Loucy (cell line): ENCODE data around the gene FAT1.

ENCODE experiments used
- H2AFZ ChIP-seq: fragments of 200-600 bp; sonication (generic); 2 replicates; pipeline ENCODE4 v1.6.0; 2016; ENCODE audit warnings: antibody characterized with exemption, mild to moderate bottlenecking, low read length, moderate library complexity
- H3F3A ChIP-seq: fragments of 200-600 bp; 2 replicates; pipeline ENCODE4 v1.6.0; 2016; ENCODE audit warnings: antibody characterized with exemption, low read depth, mild to moderate bottlenecking
- H3K27me3 ChIP-seq: fragments of 200-600 bp; sonication (generic); 2 replicates; pipeline ENCODE4 v1.6.1; 2014; ENCODE audit warnings: low read length, mild to moderate bottlenecking; ENCODE audit not compliant: insufficient read depth, poor library complexity, severe bottlenecking
- H3K36me3 ChIP-seq: fragments of 200-600 bp; sonication (generic); 2 replicates; pipeline ENCODE4 v1.6.1; 2016; ENCODE audit warnings: low read length; ENCODE audit not compliant: insufficient read depth
- H3K4me1 ChIP-seq: fragments of 200-600 bp; sonication (generic); 2 replicates; pipeline ENCODE4 v1.5.1; 2014; ENCODE audit warnings: low read length, mild to moderate bottlenecking; ENCODE audit not compliant: insufficient read depth, poor library complexity, severe bottlenecking
- H3K4me2 ChIP-seq: fragments of 200-600 bp; sonication (generic); 2 replicates; pipeline ENCODE4 v1.6.0; 2014; ENCODE audit warnings: antibody characterized with exemption, low read length, low read depth, mild to moderate bottlenecking; ENCODE audit not compliant: poor library complexity, severe bottlenecking
- H3K4me3 ChIP-seq: fragments of 200-600 bp; sonication (generic); 2 replicates; pipeline ENCODE4 v1.5.1; 2014; ENCODE audit warnings: low read length, mild to moderate bottlenecking, mixed read lengths; ENCODE audit not compliant: poor library complexity, severe bottlenecking
- H3K79me2 ChIP-seq: fragments of 200-600 bp; sonication (generic); 2 replicates; pipeline ENCODE4 v1.6.1; 2014; ENCODE audit warnings: low read length; ENCODE audit not compliant: insufficient read depth
- H3K9ac ChIP-seq: fragments of 200-600 bp; sonication (generic); 2 replicates; pipeline ENCODE4 v1.6.0; 2014; ENCODE audit warnings: mild to moderate bottlenecking, low read depth, low read length, moderate library complexity; ENCODE audit not compliant: poor library complexity, severe bottlenecking
- H3K9me2 ChIP-seq: fragments of 200-600 bp; sonication (generic); replicated peaks from 2 replicates; pipeline ENCODE4 v1.6.1; 2016; ENCODE audit warnings: low read depth, low read length, mixed read lengths
- H3K9me3 ChIP-seq: fragments of 200-600 bp; sonication (generic); 2 replicates; pipeline ENCODE4 v1.6.1; 2014; ENCODE audit warnings: mild to moderate bottlenecking, antibody characterized with exemption, low read length, low read depth; ENCODE audit not compliant: insufficient read depth
- H4K20me1 ChIP-seq: fragments of 200-600 bp; sonication (generic); 2 replicates; pipeline ENCODE4 v1.6.0; 2014; ENCODE audit warnings: antibody characterized with exemption, low read length, mild to moderate bottlenecking; ENCODE audit not compliant: insufficient read depth, poor library complexity, severe bottlenecking
- EZH2phosphoT487 ChIP-seq: fragments of 200-600 bp; IDR thresholded peaks from 2 replicates; pipeline ENCODE4 v1.6.1; 2018; ENCODE audit warnings: antibody characterized with exemption, mild to moderate bottlenecking, moderate library complexity, borderline replicate concordance
- TF ChIP-seq, protein P1 (sequence below): fragments of 200-600 bp; sonication (generic); conservative IDR thresholded peaks from 2 replicates; pipeline ENCODE4 v1.5.1; 2014; ENCODE audit warnings: mild to moderate bottlenecking, antibody characterized with exemption, low read length

The FAT1 gene

DNA sequence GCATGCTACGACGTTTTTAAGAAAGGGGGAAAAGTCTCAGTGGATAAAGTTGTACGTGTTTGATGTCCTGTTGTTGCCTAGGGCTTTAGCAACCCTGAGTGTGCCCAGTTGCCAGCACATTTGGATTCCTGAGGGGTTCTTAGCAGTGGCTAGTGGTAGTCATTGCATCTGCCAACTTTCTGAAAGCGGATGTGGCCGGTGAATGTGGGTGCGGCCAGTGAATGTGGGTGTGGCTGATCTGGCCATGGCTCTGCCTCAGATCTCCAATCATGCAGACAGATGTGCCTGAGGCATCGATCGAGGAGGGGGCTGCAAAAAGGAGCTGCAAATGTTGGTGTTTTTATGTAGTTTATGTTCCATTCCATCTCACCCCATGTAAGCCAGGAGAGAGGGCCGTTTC, 41.5 kb upstream of the FAT1 start:
- Histone ChIP-seq H3K27me3 (no peaks in the 10 kb centered on the region), H3K36me3 (no peaks in the 10 kb centered on the region), H3K4me3 (no peak overlapping the region), H3K4me2 (peak overlapping the region; percentile 31), H3K9me3 (no peaks in the 10 kb centered on the region), H3F3A (no peaks in the 10 kb centered on the region), H2AFZ (peak overlapping the region; percentile 57), H4K20me1 (no peaks in the 10 kb centered on the region), H3K79me2 (no peaks in the 10 kb centered on the region), H3K9ac (peak overlapping the region; percentile 42), H3K4me1 (peaks cover 15% of the 10 kb centered on the region), H3K9me2 (no peaks in the 10 kb centered on the region)
- no peak for TF ChIP-seq EZH2phosphoT487
- TF ChIP-seq, protein P1, sequence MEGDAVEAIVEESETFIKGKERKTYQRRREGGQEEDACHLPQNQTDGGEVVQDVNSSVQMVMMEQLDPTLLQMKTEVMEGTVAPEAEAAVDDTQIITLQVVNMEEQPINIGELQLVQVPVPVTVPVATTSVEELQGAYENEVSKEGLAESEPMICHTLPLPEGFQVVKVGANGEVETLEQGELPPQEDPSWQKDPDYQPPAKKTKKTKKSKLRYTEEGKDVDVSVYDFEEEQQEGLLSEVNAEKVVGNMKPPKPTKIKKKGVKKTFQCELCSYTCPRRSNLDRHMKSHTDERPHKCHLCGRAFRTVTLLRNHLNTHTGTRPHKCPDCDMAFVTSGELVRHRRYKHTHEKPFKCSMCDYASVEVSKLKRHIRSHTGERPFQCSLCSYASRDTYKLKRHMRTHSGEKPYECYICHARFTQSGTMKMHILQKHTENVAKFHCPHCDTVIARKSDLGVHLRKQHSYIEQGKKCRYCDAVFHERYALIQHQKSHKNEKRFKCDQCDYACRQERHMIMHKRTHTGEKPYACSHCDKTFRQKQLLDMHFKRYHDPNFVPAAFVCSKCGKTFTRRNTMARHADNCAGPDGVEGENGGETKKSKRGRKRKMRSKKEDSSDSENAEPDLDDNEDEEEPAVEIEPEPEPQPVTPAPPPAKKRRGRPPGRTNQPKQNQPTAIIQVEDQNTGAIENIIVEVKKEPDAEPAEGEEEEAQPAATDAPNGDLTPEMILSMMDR, result no peak

DNA sequence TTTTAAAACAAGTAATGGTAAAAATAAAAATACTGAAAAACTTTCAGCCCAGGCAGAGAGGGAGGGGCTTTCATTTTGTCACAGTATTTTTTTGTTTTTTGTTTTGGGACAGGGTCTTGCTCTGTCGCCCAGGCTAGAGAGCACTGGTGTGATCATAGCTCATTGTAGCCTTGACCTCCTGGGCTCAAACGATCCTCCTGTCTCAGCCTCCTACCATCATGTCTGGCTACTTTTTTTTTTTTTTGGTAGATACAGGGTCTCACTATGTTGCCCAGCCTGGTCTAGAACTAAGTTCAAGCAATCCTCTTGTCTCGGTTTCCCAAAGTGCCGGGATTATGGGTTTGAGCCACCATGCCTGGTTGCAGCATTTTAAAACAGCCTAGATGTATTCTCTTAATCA, 40.8 kb upstream of the FAT1 start:
- H3K27me3 ChIP-seq, result no peaks in the 10 kb centered on the region
- no peaks in the 10 kb centered on the region for H3K36me3 ChIP-seq
- no peak overlapping the region for H3K9ac ChIP-seq
- no peaks in the 10 kb centered on the region for H3K79me2 ChIP-seq
- H3K4me1 ChIP-seq, result peaks cover 15% of the 10 kb centered on the region
- no peaks in the 10 kb centered on the region for H3K9me3 ChIP-seq
- H3K4me2 ChIP-seq, result no peak overlapping the region
- no peaks in the 10 kb centered on the region for H3F3A ChIP-seq
- no peaks in the 10 kb centered on the region for H4K20me1 ChIP-seq
- H3K9me2 ChIP-seq, result no peaks in the 10 kb centered on the region
- TF ChIP-seq, protein P1, result no peak
- no peak for TF ChIP-seq EZH2phosphoT487
- no peak overlapping the region for H3K4me3 ChIP-seq
- no peak overlapping the region for H2AFZ ChIP-seq

DNA sequence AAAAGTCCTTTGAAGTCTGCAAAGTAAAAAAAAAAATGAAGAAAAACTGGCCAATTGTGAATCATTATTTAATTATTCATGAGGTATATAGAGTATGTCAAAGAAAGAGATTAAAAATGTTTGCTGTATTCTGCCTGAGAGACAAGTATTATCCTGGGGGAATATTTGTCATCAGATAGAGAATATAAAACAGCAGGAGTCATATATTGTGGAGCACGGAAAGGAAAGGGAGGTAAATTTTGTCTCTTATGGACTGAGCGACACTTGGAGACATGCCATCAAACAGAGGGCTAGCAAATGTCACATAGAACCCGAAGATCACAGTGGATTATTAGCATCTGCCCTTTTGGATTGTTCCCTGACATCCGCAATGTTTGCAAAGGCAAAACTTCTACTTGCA, 39.2 kb upstream of the FAT1 start:
- no peaks in the 10 kb centered on the region for H3K27me3 ChIP-seq
- H3K4me1 ChIP-seq, result peaks cover 15% of the 10 kb centered on the region
- no peak overlapping the region for H2AFZ ChIP-seq
- no peaks in the 10 kb centered on the region for H3K9me3 ChIP-seq
- no peaks in the 10 kb centered on the region for H4K20me1 ChIP-seq
- no peak for TF ChIP-seq EZH2phosphoT487
- TF ChIP-seq, protein P1, result no peak
- H3K4me3 ChIP-seq, result no peak overlapping the region
- no peaks in the 10 kb centered on the region for H3F3A ChIP-seq
- H3K4me2 ChIP-seq, result no peak overlapping the region
- no peak overlapping the region for H3K9ac ChIP-seq
- no peaks in the 10 kb centered on the region for H3K9me2 ChIP-seq
- no peaks in the 10 kb centered on the region for H3K36me3 ChIP-seq
- H3K79me2 ChIP-seq, result no peaks in the 10 kb centered on the region
